ENCODE measurements around the gene POP4. TPM values are rescaled to one million over a fixed set of nuclear protein-coding genes. Genes with fewer than 3 reads are reported as not detected.

POP4 gene, protein sequence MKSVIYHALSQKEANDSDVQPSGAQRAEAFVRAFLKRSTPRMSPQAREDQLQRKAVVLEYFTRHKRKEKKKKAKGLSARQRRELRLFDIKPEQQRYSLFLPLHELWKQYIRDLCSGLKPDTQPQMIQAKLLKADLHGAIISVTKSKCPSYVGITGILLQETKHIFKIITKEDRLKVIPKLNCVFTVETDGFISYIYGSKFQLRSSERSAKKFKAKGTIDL
- total RNA-seq (2012; rRNA removed) (65.1 and 85.5 TPM in 2 replicates), polyA plus RNA-seq (2012; rRNA removed) (81.2 and 87.2 TPM in 2 replicates), Bru-seq, nascent RNA (percentile 51 among the genes with signal in this experiment), BruChase-seq, experiment 1, labeled RNA remaining after a 6-hour chase (percentile 48 among the genes with signal in this experiment), BruChase-seq, experiment 2, labeled RNA remaining after a 2-hour chase (percentile 43 among the genes with signal in this experiment)
- polyA plus RNA-seq (2012; cell fraction: cytosol; rRNA removed), result 17.6 and 33.7 TPM in 2 replicates
- 20.6 and 93.1 TPM in 2 replicates for polyA plus RNA-seq (2012; cell fraction: nucleus; rRNA removed; ENCODE audit: low replicate concordance)
- long read RNA-seq, transcript POP4-202 (7 exons, 3,385 nt), result major isoform, 32 of 37 reads
- long read RNA-seq, partial matches to known transcripts, result 2 of 37 reads
- long read RNA-seq, other reads (novel, unspliced or antisense), result 2 of 37 reads

DNA sequence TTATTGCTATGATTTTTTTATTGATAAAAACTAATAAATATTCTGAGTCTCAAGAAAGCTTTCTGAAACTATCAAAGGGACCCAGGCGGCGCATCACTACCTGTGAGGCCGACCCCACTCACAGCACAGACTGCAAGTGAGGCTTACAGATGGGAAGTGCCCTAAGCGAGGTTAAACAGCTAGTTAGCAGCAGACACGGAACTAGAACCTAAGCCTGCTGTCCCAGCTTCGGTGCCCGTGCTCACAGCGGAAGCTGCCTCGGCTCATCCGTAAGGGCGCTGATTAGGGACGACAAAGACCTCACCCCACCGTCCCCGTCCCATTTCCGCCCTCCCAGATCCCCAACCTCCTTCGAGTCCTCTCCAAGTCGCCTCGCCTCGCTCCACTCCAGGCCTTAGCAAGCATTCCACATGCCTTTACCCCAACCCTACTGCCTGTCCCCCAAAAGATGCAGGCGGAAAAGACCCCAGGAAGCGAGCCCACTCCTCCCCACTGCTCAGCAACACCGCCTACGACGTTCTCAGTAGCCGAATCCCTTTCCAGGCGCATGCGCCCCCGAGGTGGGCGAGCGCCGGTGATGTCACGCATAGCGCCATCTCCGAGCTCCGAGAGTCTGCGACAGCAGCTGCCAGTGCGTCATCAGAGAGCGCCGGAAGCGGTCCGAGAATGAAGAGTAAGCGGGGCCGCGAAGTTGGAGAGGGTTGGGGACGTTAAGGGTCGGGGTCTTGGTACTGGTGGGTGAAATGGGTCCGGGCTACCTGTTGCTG is at the start of gene POP4:
TSS of gene POP4 (plus strand) at position 631 of the 767 bp plus-strand sequence. CDS start at position 667, 36 bp downstream.
- H3K27ac ChIP-seq (ENCODE audit: insufficient read depth, low read length), result peak within 1 kb of the TSS; percentile 93
- BruUV-seq (replicated peaks), result no TSS peak
- H2BK20ac ChIP-seq (ENCODE audit: low read depth, low read length), result no peak within 1 kb of the TSS
- H3K4me2 ChIP-seq (ENCODE audit: low read depth, low read length), result peak within 1 kb of the TSS; percentile 96
- H3K56ac ChIP-seq (ENCODE audit: extremely low read depth, insufficient read depth, low read length), result peak within 1 kb of the TSS; percentile 93
- POLR2A ChIA-PET (ENCODE audit: unreplicated experiment), result interaction anchor here (1.2 kb wide), 1 partner anchor 111 kb away, joined by 3 read pairs; no protein-coding TSS in a partner anchor
- H4K20me1 ChIP-seq (ENCODE audit: insufficient read depth, low read length), result no peaks in the 10 kb centered on the region
- H3K4me1 ChIP-seq (ENCODE audit: control insufficient read depth, insufficient read depth, low read length), result peaks cover 2% of the 10 kb centered on the region; the same call in 1 of the 2 replicates
- DNase-seq (peak; percentile 94), ATAC-seq (ENCODE audit: low read depth) (peak; percentile 92)
- peak within 1 kb of the TSS; percentile 98 to 99 for H4K8ac ChIP-seq (ENCODE audit: low read depth in 2 of 2, low read length in 2 of 2)
- H4K91ac ChIP-seq (ENCODE audit: insufficient read depth, low read depth, low read length), result peak within 1 kb of the TSS; percentile 95
- H3K9me3 ChIP-seq (ENCODE audit: control insufficient read depth, insufficient read depth, low read length), result no peaks in the 10 kb centered on the region
- peak within 1 kb of the TSS; percentile 85 for H3K18ac ChIP-seq (ENCODE audit: low read depth, low read length)
- no peak within 1 kb of the TSS for H2BK15ac ChIP-seq (ENCODE audit: low read depth, low read length)
- H3K9ac ChIP-seq (ENCODE audit: low read depth, low read length), result peak within 1 kb of the TSS; percentile 97
- H2AK5ac ChIP-seq (ENCODE audit: low read depth, low read length), result peak within 1 kb of the TSS; percentile 93
- dilution Hi-C loops (cut with HindIII; ENCODE audit: low sequenced_read_pairs, unreplicated experiment) (no loop called here), in situ Hi-C loops (cut with MboI; ENCODE audit: low sequenced_read_pairs) (no loop called here), intact Hi-C loops (cut with micrococcal nuclease) (loop anchor here (1.0 to 5.0 kb wide), 2 partner anchors 110 to 394 kb away; partner anchors contain the start of gene UQCRFS1)
- H3K79me1 ChIP-seq (ENCODE audit: low read depth in 1 of 2, low read length in 2 of 2), result peaks cover 21 to 22% of the 10 kb centered on the region in 2 experiments
- peak within 1 kb of the TSS; percentile 87 for H2BK5ac ChIP-seq (ENCODE audit: low read depth, low read length, poor library complexity, severe bottlenecking)
- H4K5ac ChIP-seq (ENCODE audit: low read depth, low read length), result peak within 1 kb of the TSS; percentile 90
- peak within 1 kb of the TSS; percentile 91 for H2AK9ac ChIP-seq (replicated peaks; ENCODE audit: low read depth, low read length, poor library complexity)
- peak within 1 kb of the TSS; percentile 99 for H3K4ac ChIP-seq (ENCODE audit: low read depth, low read length)
- peak within 1 kb of the TSS; percentile 79 for H3K4me3 ChIP-seq (ENCODE audit: insufficient read depth, low read depth, low read length)
- peak within 1 kb of the TSS; percentile 84 for H2BK120ac ChIP-seq (ENCODE audit: low read depth, low read length)
- H3K9me1 ChIP-seq (ENCODE audit: insufficient read depth, low read length), result no peaks in the 10 kb centered on the region
- WGBS, 2 experiments (ENCODE audit: extremely low coverage in 2 of 2, insufficient read length in 1 of 2), result 0% methylated on average over 11 of the region's 47 CpGs; no CpG with 5 or more reads in 1 of the 2 experiments
- peak within 1 kb of the TSS; percentile 99 for H2AFZ ChIP-seq (replicated peaks; ENCODE audit: low read length, poor library complexity)
- peak within 1 kb of the TSS; percentile 99 for H3K14ac ChIP-seq (replicated peaks; ENCODE audit: low read depth, low read length)
- peaks cover 4% of the 10 kb centered on the region; the same call in 1 of the 2 replicates for H3K27me3 ChIP-seq (ENCODE audit: control insufficient read depth, insufficient read depth, low read length)
- peak within 1 kb of the TSS; percentile 98 for H3K23ac ChIP-seq (ENCODE audit: low read depth, low read length)
- CTCF ChIA-PET, result interaction anchor here (1.1 to 1.4 kb wide), 3 partner anchors 61 to 111 kb away, joined by 3 to 8 read pairs (median 3); no protein-coding TSS in a partner anchor
- peaks cover 7% of the 10 kb centered on the region for H3K36me3 ChIP-seq (ENCODE audit: control insufficient read depth, insufficient read depth, low read length)
- no peak for TF ChIP-seq MAFK (IDR thresholded peaks at IDR 0.05; ENCODE audit: low read depth, low read length)
- TF ChIP-seq, protein P1, sequence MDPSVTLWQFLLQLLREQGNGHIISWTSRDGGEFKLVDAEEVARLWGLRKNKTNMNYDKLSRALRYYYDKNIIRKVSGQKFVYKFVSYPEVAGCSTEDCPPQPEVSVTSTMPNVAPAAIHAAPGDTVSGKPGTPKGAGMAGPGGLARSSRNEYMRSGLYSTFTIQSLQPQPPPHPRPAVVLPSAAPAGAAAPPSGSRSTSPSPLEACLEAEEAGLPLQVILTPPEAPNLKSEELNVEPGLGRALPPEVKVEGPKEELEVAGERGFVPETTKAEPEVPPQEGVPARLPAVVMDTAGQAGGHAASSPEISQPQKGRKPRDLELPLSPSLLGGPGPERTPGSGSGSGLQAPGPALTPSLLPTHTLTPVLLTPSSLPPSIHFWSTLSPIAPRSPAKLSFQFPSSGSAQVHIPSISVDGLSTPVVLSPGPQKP (IDR thresholded peaks at IDR 0.05; ENCODE audit: borderline replicate concordance, low read depth, low read length), result no peak
- TF ChIP-seq, protein P2, sequence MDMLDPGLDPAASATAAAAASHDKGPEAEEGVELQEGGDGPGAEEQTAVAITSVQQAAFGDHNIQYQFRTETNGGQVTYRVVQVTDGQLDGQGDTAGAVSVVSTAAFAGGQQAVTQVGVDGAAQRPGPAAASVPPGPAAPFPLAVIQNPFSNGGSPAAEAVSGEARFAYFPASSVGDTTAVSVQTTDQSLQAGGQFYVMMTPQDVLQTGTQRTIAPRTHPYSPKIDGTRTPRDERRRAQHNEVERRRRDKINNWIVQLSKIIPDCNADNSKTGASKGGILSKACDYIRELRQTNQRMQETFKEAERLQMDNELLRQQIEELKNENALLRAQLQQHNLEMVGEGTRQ (IDR thresholded peaks at IDR 0.05; ENCODE audit: low read depth, low read length), result 0 out of 2 replicates have a peak, but pooled peaks have one; percentile 20
- no peak for TF ChIP-seq RCOR1 (IDR thresholded peaks at IDR 0.05; ENCODE audit: insufficient replicate concordance, low read length)
- no peak for TF ChIP-seq SMC3 (IDR thresholded peaks at IDR 0.05; ENCODE audit: low read depth, low read length)
- TF ChIP-seq MAZ (IDR thresholded peaks at IDR 0.05; ENCODE audit: borderline replicate concordance, low read depth, low read length), result peak; percentile 74; the same call in 1 of the 2 replicates
- peak; percentile 96 for TF ChIP-seq POLR2A (IDR thresholded peaks at IDR 0.05; ENCODE audit: low read depth, low read length)
- TF ChIP-seq NFE2L2 (IDR thresholded peaks at IDR 0.05; ENCODE audit: low read depth, low read length), result no peak; the same call in 1 of the 2 replicates
- TF ChIP-seq FOS (IDR thresholded peaks at IDR 0.05; ENCODE audit: low read depth, low read length), result no peak
- no peak for TF ChIP-seq BHLHE40 (IDR thresholded peaks at IDR 0.05; ENCODE audit: low read depth, low read length)
- no peak for TF ChIP-seq CHD1 (IDR thresholded peaks at IDR 0.05; ENCODE audit: low read depth, low read length)
- TF ChIP-seq CEBPB (IDR thresholded peaks at IDR 0.05; ENCODE audit: low read depth, low read length), result peak; percentile 16; the same call in 1 of the 2 replicates
